Stromal cell of bone marrow (primary cell): ENCODE results near the gene NPC1L1.
A peak's percentile ranks its signal among the peaks of the same experiment; 100 is the strongest.

Experiments
- DNase-seq: peaks from one replicate; pipeline ENCODE4 v3.0.0-alpha.2; 2012; ENCODE audit warnings: low read depth

Gene NPC1L1

GRCh38 chr7:44541028-44541869, at the start of gene NPC1L1:
Gene NPC1L1 (minus strand): TSS chr7:44541330. CDS start chr7:44541259, 71 bp downstream.
- no peak for DNase-seq

GRCh38 chr7:44590910-44591309, 49.8 kb upstream of the NPC1L1 start:
- no peak for DNase-seq

- DNase-seq, result peak; percentile 57
Observed at GRCh38 chr7:44587843-44588711, 46.9 kb upstream of the NPC1L1 start.

- DNase-seq, result no peak
Observed at GRCh38 chr7:44583146-44583865, 42.2 kb upstream of the NPC1L1 start.

GRCh38 chr7:44581879-44582603, 40.9 kb upstream of the NPC1L1 start, which contains the start of gene TMED4:
Gene TMED4 (minus strand): TSS chr7:44582231. CDS start chr7:44582206, 25 bp downstream.
- DNase-seq, result peak; percentile 96

GRCh38 chr7:44580945-44581878, 40.1 kb upstream of the NPC1L1 start:
- no peak for DNase-seq

GRCh38 chr7:44576228-44576627, 35.1 kb upstream of the NPC1L1 start:
- no peak for DNase-seq

GRCh38 chr7:44575054-44575453, 33.9 kb upstream of the NPC1L1 start:
- no peak for DNase-seq

- no peak for DNase-seq
Observed at GRCh38 chr7:44574287-44574872, 33.2 kb upstream of the NPC1L1 start.

GRCh38 chr7:44573464-44574286, 32.5 kb upstream of the NPC1L1 start, which contains the start of gene DDX56:
Gene DDX56 (minus strand): TSS chr7:44573908. CDS start chr7:44573895, 13 bp downstream.
- DNase-seq, result peak; percentile 91

GRCh38 chr7:44572771-44573170, 31.6 kb upstream of the NPC1L1 start:
- DNase-seq, result no peak

GRCh38 chr7:44569959-44570358, 28.8 kb upstream of the NPC1L1 start:
- DNase-seq, result no peak

GRCh38 chr7:44568771-44569560, 27.8 kb upstream of the NPC1L1 start:
- DNase-seq, result no peak

GRCh38 chr7:44567884-44568283, 26.8 kb upstream of the NPC1L1 start:
- no peak for DNase-seq

- DNase-seq, result no peak
Observed at GRCh38 chr7:44566680-44567079, 25.6 kb upstream of the NPC1L1 start.

GRCh38 chr7:44565795-44566559, 24.8 kb upstream of the NPC1L1 start:
- DNase-seq, result no peak

GRCh38 chr7:44565097-44565794, 24.1 kb upstream of the NPC1L1 start:
- DNase-seq, result no peak
